EH (cell line): ENCODE measurements around the gene MACROD2.

Experiments used
- DNase-seq: peaks from one replicate; pipeline ENCODE4 v3.0.0-alpha.2; 2015; ENCODE audit warnings: low read depth

The MACROD2 gene

GRCh38 chr20:15222502-15223330 is 1227.4 kb downstream of the MACROD2 start:
- no peak for DNase-seq

DNA sequence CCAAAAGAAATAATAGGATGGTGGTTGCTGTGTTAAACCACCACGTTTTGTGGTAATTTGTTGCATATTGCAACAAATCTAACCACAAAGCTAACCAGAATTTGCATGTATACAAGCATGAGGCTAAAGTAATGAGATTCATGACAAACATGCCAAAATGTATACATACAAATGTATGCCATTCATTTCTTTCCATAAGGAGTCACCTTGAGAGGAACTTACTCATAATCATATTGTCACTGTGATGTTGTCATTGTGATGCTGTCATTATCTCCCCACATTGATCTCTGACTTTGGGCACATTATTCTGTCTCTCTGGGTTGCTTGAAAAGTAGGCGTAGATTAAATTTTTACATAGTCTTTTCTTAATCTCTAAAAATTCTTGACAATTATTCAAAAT is 1228.9 kb downstream of the MACROD2 start:
- DNase-seq, result no peak

DNA sequence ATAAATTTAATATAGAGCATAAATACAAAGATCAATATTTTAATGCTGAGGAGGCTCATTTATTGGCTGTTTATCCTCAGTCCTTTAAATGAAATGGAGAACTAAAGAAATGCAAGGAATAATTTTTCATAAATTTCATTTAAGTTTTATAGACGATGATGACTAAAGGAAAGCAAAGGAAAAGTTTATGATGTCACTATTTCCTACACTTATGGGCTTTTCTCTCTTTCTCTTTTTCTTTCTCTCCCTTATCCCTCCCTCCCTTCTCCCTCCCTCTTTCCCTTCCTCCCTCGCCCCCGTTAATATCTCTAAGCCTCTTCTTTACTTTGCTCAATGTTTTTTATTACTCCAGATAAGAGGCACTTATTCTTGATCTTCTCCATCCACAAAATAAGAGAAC is 1231.8 kb downstream of the MACROD2 start:
- no peak for DNase-seq

- no peak for DNase-seq
These were observed 1236.9 kb downstream of the MACROD2 start for GRCh38 chr20:15232243-15232642.

DNA sequence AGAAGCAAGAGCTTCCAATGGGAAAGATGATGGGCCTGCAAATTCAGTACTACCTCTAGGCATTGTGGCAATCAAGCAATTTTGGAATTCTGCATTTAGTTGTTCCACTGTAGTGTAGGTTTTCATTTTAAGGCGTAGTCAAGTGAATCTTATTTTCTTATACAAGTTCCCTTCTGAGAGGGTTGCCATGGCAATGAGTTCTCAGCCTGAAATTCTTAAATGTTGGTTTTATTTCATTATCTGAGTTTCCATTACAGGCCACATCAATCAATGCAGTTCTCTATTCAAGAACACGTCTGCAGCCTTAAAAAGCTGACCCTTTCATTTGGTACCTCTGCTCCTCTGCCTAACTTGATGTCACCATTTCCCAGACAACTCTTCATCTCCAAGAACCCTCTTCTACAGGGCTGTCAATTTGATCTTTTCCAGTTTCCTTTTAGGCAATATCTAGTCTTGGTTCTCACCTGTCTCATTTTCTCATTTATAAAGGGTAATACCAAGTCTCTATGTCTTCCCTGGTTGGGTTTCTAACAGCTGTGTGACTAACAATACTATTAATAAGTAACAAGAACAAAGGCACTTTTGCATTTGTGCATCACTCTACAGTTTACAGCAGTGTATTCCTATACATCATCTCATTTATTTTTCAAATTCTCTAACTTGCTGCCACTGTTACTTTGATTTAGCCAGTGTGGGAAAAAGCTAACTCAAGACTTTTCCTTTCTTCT is 1240.3 kb downstream of the MACROD2 start:
- no peak for DNase-seq

GRCh38 chr20:15236812-15237211 is 1241.5 kb downstream of the MACROD2 start:
- peak; percentile 63 for DNase-seq

DNA sequence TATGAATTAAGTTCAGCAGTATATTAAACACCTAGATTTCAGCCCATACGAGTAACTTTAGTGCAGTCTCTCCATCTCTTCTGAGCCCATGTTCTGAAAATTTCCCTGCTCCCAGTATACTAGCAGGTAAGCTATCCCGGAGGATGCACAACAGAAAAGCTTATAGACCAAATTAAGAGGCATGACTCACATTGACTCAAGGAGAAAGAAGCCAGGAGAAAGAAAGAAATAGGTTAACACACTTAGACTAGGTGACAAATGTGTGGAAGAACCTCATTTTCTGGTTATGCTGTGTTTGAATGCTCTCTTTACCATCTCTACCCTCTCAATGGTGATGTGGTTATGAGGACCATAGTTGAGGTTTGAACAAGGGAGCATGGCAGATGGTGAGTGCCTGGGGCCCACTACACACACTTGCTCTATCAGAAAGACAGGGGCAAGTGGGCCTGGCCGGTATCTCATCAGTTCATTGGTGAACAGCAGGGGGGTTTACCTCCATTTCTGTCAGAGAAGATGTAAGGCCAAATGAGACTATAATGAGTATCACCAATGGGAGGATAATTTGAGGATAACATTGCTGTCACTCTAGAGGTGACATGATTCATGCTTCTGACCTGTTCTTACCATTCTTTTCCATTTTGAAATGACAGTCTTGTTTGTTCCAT is 1244.4 kb downstream of the MACROD2 start:
- DNase-seq, result no peak

- peak; percentile 49 for DNase-seq
These were observed 1245.5 kb downstream of the MACROD2 start for GRCh38 chr20:15240801-15241200.

DNA sequence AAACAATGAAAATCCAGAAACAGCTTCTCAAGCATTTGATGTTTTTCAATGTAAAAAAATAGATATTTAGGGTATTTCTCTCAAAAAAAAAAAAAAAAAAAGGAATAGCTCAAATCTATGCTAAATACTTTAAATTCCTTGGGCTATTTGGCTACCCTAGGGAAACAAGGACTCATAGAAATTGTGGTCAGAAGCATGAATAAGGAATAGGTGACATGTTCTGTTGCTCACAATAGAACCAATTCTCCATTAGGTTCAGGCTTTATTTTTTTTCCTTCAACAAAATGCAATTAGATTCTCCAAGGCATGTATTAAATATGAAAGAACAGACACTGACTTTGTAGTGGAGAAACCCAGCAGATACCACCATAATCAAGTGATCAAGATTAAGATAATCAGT is 1246.4 kb downstream of the MACROD2 start:
- peak; percentile 25 for DNase-seq

DNA sequence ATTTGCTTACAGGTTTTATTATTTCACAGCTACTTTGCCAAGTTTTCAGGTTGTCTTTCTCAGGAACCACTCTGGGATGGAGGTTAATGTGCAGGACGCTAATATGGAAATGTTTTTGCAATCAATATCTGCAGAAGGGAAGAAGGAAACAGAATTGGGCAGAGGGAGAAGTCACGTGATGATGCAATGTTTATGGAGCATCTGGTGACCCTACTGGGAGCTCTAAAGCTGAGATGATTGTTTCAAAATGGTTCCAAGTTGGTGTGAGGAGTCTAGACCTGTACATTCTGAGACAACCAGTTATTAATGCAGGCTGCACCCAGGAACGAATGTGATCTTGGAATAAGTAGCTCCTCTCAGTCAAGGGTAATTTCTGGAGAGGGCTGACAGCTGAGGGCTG is 1247.5 kb downstream of the MACROD2 start:
- DNase-seq, result no peak

- no peak for DNase-seq
These were observed 1250.6 kb downstream of the MACROD2 start for GRCh38 chr20:15245896-15246295.

- DNase-seq, result no peak
These were observed 1253.5 kb downstream of the MACROD2 start for GRCh38 chr20:15248618-15249395.

GRCh38 chr20:15251171-15251570 is 1255.9 kb downstream of the MACROD2 start:
- DNase-seq, result no peak

- no peak for DNase-seq
These were observed 1257.0 kb downstream of the MACROD2 start for GRCh38 chr20:15252304-15252703.

GRCh38 chr20:15253431-15253830 is 1258.1 kb downstream of the MACROD2 start:
- DNase-seq, result no peak

- no peak for DNase-seq
These were observed 1261.6 kb downstream of the MACROD2 start for GRCh38 chr20:15256676-15257568.

DNA sequence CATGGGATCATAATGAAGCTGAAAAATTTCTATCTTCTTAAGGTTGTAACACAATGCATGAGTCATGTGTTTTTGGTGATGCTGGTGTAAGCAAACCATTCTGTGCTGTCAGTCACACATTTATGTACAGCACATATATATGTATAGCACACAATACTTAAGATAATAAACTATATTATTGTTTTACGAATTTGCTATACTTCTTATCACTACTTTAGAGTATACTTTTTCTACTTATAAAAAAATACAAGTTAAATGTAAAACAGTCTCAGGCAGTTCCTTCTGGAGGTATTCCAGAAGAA is 1262.2 kb downstream of the MACROD2 start:
- no peak for DNase-seq

DNA sequence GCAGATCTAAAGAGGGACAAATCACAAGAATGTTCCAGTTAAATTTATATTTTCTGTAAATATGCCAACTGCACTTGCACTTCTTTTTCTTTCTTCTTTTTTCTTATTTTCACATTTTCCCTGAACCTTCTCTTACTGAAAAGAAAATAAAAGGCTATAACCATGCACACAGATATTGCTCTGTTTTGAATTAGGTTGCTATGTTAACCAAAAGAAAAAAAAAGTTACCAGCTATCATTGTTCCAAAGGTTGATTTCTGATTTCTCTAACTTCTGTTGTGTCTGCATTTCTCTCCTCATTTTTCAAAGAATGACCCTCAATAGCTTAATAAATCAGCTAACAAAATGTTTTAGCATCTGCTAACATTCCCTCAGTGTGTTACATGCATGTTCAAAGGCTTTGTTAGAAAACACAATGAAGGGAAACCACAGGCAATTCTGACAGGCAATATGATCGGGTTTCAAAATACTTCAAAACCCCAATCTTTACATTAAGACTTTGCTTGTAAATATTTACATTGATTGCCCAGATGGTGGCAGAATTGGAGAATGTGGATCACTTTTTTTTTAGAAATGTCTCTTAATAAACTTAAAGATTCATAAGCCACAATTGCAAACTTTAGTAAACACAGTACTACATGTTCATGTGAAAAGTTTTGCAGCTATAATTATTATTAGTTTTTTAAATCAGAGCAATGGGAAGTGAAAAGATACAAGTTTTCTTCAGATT is 1270.4 kb downstream of the MACROD2 start:
- DNase-seq, result no peak

DNA sequence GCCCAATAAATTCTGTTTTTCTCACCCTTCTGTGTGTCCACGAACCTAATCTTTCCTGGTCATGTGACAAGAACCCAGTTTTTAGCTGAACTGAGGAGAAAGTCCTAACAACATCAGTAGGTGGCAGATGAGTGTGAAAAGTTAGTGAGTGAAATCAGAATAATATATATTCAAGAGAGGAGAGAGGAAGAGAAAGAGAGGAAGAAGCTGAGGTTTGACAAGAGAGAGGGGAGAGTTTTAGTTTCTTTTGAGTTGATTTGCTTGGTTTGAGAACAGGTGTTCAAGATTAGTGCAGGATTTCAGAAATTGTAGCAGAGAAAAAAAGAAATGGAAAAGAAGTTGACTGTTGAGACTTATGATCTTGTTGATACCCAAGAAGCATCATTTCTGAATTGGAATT is 1272.6 kb downstream of the MACROD2 start:
- no peak for DNase-seq

GRCh38 chr20:15278041-15278440 is 1282.7 kb downstream of the MACROD2 start:
- no peak for DNase-seq

DNA sequence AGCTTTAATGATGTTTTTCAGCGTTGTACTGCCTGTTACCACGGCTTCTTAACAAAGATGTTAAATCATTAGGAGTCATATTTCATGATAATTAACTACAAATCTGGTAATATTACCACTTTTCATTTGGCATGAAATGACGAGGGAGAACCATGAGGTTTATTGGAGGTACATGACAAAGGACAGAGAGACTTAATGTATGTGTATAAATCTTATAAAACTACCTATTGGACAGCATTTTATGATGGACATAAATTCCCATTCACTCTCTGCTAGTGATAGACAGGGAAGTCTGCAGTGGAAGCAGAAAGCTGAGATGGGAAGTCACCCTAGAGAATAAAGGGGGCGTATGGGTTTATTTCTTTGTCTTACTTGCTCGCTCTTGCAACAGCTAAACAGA is 1292.0 kb downstream of the MACROD2 start:
- no peak for DNase-seq
